K562 (cell line): ENCODE data around the gene RBFA. TPM values are rescaled to one million over a fixed set of nuclear protein-coding genes. Genes with fewer than 3 reads are reported as not detected.

Source experiments
- CCNT2 ChIP-seq: IDR thresholded peaks from 2 replicates; pipeline ENCODE4 v1.6.1; 2011; ENCODE audit warnings: borderline replicate concordance, low read depth, mild to moderate bottlenecking, moderate library complexity, mixed read lengths, low read length; ENCODE audit not compliant: insufficient read length; ENCODE audit errors: extremely low read depth
- DNMT1 ChIP-seq: fragments of 450-650 bp; IDR thresholded peaks from 2 replicates; pipeline ENCODE4 v1.6.1; 2016; ENCODE audit warnings: antibody characterized with exemption, mild to moderate bottlenecking
- EP400 ChIP-seq: fragments of 450-650 bp; IDR thresholded peaks from 2 replicates; pipeline ENCODE4 v1.6.1; 2017; ENCODE audit warnings: antibody characterized with exemption, mild to moderate bottlenecking, moderate library complexity
- ERF ChIP-seq: fragments of 450-650 bp; formaldehyde crosslinking; IDR thresholded peaks from 2 replicates; pipeline ENCODE4 v1.4.0; 2020; ENCODE audit warnings: mild to moderate bottlenecking, mixed read lengths
- JUND ChIP-seq, 2 experiments: IDR thresholded peaks; 2 replicates in 1 of 2; 3 replicates in 1 of 2; pipeline ENCODE4 v1.6.1; 2011; ENCODE audit warnings: borderline replicate concordance in 2 of 2, low read depth in 2 of 2, low read length in 2 of 2, improper control_type of control experiment in 1 of 2, missing biosample characterization in 1 of 2, missing genetic modification characterization in 1 of 2, missing genetic modification reagents in 1 of 2
- MEIS2 ChIP-seq: fragments of 450-650 bp; IDR thresholded peaks from 2 replicates; pipeline ENCODE4 v1.6.1; 2014; ENCODE audit warnings: mild to moderate bottlenecking; ENCODE audit not compliant: partially characterized antibody
- MTA2 ChIP-seq: fragments of 450-650 bp; IDR thresholded peaks from 2 replicates; pipeline ENCODE4 v1.6.1; 2016; ENCODE audit warnings: low read depth
- NFRKB ChIP-seq: fragments of 450-650 bp; IDR thresholded peaks from 2 replicates; pipeline ENCODE4 v1.6.1; 2016; ENCODE audit warnings: low read depth
- SMAD4 ChIP-seq: fragments of 250-450 bp; sonication (Bioruptor Pico); conservative IDR thresholded peaks from 2 replicates; pipeline ENCODE4 v1.8.0; 2021; ENCODE audit warnings: inconsistent platforms, mild to moderate bottlenecking, moderate library complexity
- SRSF1 ChIP-seq: fragments of 200-400 bp; formaldehyde crosslinking; IDR thresholded peaks from 2 replicates; pipeline ENCODE4 v1.6.1; 2017; ENCODE audit warnings: mild to moderate bottlenecking, low read depth, low read length, moderate library complexity
- TOE1 ChIP-seq, 2 experiments: fragments of 450-650 bp in 1 of 2; sonication (generic) in 1 of 2; formaldehyde crosslinking in 1 of 2; IDR thresholded peaks; 2 replicates each; pipeline versions ENCODE4 v1.7.1 to v1.8.0; 2016 to 2022; ENCODE audit warnings: borderline replicate concordance in 2 of 2, mild to moderate bottlenecking in 2 of 2, antibody characterized with exemption in 1 of 2, inconsistent platforms in 1 of 2, low read depth in 1 of 2, missing genetic modification reagents in 1 of 2, moderate library complexity in 1 of 2
- ZNF143 ChIP-seq: sonication (generic); formaldehyde crosslinking; IDR thresholded peaks from 2 replicates; pipeline ENCODE4 v1.9.0; 2022; ENCODE audit warnings: mild to moderate bottlenecking, missing genetic modification reagents
- ZNF3 ChIP-seq: fragments of 250-450 bp; sonication (Bioruptor Pico); IDR thresholded peaks from 2 replicates; pipeline ENCODE4 v1.5.0; 2021; ENCODE audit warnings: mild to moderate bottlenecking, moderate library complexity
- ZNF384 ChIP-seq: IDR thresholded peaks from 2 replicates; pipeline ENCODE4 v1.6.1; 2012; ENCODE audit warnings: low read depth, low read length, improper control_type of control experiment
- ZNF507 ChIP-seq: conservative IDR thresholded peaks from 2 replicates; pipeline ENCODE4 v1.6.1; 2017; ENCODE audit warnings: missing genetic modification characterization, missing compliant biosample characterization
- polyA plus RNA-seq, 8 experiments: library from polyadenylated mRNA; depleted of rRNA in 4 of 8; stranded (reverse) in 5 of 8; unstranded in 3 of 8; fragments of >200 nt; fragmentation: Nextera tagmentation in 2 of 8; fragmentation: Illumina TruSeq in 1 of 8; extraction: Ambion mirVana in 2 of 8; extraction: Trizol in 1 of 8; gene quantifications; 2 replicates each; pipeline versions ENCODE4 v1.2.1 to v1.2.3, GENCODE V29; 2011 to 2014; ENCODE audit warnings: inconsistent platforms in 1 of 8, missing spikeins in 1 of 8
- total RNA-seq, 7 experiments: library from RNA; depleted of rRNA in 6 of 7; stranded (reverse); fragments of >200 nt in 6 of 7; fragmentation: Illumina TruSeq in 2 of 7; extraction: Trizol in 2 of 7; gene quantifications; 2 replicates each; pipeline versions ENCODE4 v1.2.1 to v1.2.3, GENCODE V29; 2011 to 2021; ENCODE audit warnings: low replicate concordance in 1 of 7
- TF ChIP-seq, protein P1 (sequence below): fragments of 250-450 bp; sonication (Bioruptor Pico); IDR thresholded peaks from 2 replicates; pipeline ENCODE4 v1.8.0; 2021; ENCODE audit warnings: moderate library complexity, mild to moderate bottlenecking, inconsistent platforms
- TF ChIP-seq, protein P2 (sequence below), 2 experiments: fragments of 450-650 bp in 1 of 2; sonication (generic) in 1 of 2; formaldehyde crosslinking in 1 of 2; IDR thresholded peaks; 2 replicates each; pipeline versions ENCODE4 v1.7.1 to v1.9.0; 2016 to 2022; ENCODE audit warnings: inconsistent platforms in 1 of 2, mild to moderate bottlenecking in 1 of 2, missing genetic modification reagents in 1 of 2

RBFA gene
- total and polyA plus RNA-seq, 9 of the 15 experiments (the other 6 are each of a cell fraction or from before 2014, with no cell fraction given) = 3.4 to 41.9 (median 25.8) TPM

DNA sequence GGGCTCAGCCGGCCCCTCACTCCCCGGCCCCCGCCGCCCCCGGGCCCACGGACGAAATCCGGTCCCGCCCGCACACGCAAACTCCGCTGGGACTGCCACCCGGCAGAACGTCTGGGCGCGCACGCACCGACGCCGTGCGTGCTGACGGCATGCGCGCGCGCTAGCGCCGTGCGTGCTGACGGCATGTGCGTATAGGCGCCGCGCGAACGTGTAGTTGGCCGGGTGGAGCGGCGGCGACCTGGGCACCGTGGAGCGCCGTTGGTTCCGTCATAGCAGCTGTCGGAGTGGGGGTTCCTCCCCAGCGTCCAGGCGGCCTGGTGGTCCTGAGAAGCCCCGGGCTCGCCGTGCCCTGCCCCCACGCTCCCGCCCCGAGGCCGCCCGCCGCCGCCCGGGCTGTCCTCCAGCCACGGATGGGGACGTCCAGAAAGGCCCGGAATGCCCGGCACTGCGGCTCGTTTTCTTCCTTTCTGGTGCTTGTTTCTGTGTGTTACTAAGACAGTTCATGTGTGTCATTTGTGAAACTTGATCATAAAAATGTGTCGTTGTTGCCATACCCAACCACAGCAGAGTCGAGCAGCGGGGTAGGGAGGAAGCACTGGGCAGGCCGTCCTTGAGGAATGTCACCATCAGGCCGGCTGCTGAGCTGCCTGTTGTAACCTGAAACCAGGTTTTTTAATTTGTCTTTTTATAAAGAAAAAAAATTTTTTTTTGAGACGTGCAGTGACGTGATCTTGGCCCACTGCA lies 45.6 kb upstream of the RBFA start, which contains the start of gene TXNL4A (continued):
- TF ChIP-seq TOE1 (IDR thresholded peaks at IDR 0.05; ENCODE audit: borderline replicate concordance) (no peak), TOE1 (CRISPR knock-in tag; IDR thresholded peaks at IDR 0.05; ENCODE audit: borderline replicate concordance, low read depth) (no peak), NFRKB (no peak), EP400 (peak; percentile 71), ZNF384 (no peak), ZNF507 (no peak), ERF (CRISPR knock-in tag) (no peak), ZNF143 (no peak), MTA2 (no peak), JUND (IDR thresholded peaks at IDR 0.05; ENCODE audit: borderline replicate concordance, low read depth, low read length) (peak; percentile 40; the same call in 1 of the 2 replicates), JUND (tag; IDR thresholded peaks at IDR 0.05; ENCODE audit: borderline replicate concordance, low read depth, low read length) (no peak; the same call in 2 of the 3 replicates), SRSF1 (no peak), MEIS2 (no peak), ZNF3 (no peak), CCNT2 (peak; percentile 19), SMAD4 (no peak), DNMT1 (no peak)
- TF ChIP-seq, protein P1, sequence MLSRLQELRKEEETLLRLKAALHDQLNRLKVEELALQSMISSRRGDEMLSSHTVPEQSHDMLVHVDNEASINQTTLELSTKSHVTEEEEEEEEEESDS (CRISPR knock-in tag) = no peak
- TF ChIP-seq, protein P2, sequence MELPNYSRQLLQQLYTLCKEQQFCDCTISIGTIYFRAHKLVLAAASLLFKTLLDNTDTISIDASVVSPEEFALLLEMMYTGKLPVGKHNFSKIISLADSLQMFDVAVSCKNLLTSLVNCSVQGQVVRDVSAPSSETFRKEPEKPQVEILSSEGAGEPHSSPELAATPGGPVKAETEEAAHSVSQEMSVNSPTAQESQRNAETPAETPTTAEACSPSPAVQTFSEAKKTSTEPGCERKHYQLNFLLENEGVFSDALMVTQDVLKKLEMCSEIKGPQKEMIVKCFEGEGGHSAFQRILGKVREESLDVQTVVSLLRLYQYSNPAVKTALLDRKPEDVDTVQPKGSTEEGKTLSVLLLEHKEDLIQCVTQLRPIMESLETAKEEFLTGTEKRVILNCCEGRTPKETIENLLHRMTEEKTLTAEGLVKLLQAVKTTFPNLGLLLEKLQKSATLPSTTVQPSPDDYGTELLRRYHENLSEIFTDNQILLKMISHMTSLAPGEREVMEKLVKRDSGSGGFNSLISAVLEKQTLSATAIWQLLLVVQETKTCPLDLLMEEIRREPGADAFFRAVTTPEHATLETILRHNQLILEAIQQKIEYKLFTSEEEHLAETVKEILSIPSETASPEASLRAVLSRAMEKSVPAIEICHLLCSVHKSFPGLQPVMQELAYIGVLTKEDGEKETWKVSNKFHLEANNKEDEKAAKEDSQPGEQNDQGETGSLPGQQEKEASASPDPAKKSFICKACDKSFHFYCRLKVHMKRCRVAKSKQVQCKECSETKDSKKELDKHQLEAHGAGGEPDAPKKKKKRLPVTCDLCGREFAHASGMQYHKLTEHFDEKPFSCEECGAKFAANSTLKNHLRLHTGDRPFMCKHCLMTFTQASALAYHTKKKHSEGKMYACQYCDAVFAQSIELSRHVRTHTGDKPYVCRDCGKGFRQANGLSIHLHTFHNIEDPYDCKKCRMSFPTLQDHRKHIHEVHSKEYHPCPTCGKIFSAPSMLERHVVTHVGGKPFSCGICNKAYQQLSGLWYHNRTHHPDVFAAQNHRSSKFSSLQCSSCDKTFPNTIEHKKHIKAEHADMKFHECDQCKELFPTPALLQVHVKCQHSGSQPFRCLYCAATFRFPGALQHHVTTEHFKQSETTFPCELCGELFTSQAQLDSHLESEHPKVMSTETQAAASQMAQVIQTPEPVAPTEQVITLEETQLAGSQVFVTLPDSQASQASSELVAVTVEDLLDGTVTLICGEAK (IDR thresholded peaks at IDR 0.05) = no peak
- TF ChIP-seq, protein P2 (CRISPR knock-in tag; IDR thresholded peaks at IDR 0.05) = no peak
